ENCODE results near the gene SUPT20H.
A peak's percentile ranks its signal among the peaks of the same experiment; 100 is the strongest.

SUPT20H gene

DNA sequence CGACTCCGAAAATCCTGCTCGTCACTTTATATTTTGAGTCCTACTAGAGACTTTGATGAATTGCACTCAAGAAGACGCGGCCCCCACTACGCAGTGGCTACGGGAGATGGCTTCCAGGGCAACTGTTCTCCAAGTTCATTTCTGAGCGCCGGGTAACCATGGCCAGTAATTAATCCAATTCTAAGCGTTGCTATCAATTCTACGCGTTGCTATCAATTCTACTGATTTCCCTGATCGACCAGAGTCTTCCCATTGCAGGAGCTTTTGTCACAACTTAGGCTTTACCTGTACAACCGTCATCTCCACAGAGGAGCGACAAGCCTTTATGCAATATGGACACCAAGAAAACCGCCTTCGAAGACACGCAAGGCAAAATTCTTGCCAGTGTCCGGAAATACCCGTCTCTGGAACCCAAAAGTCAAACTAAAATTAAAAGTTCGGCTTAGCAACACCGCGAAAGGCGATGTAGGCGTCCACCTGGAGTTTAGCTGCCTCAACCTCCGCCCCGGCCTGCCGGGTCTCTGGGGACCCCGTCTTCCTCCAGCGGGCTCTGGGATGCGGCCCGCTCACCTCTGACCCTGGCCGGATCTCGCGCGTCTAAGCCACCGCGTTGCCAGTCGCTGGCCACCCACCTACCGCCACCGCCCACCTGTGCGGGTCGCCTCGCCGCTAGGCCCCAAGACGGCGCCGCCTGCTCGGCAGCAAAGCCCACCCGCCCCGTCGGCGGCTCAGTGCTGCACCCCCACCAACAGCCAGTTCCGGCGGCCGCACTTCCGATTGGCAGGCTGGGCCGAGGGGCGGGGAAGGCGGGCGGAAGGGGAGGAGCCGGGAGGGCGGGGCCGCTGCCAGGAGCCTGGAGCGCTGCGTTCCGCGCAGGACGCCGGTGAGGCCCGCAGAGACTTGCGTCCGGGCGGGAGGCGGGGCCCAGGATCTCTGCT lies at the start of gene SUPT20H:
SUPT20H (minus strand) TSS at position 779 of the 938 bp plus-strand sequence. CDS start 8,198 bp downstream, outside the sequence.
- H3K36me3 Mint-ChIP-seq (ENCODE audit: low read depth), result peaks cover 29% of the 10 kb centered on the region
- H3K27me3 Mint-ChIP-seq (ENCODE audit: low read depth), result peaks cover 7% of the 10 kb centered on the region
- DNase-seq (ENCODE audit: low spot score), result peak; percentile 87
- peak within 1 kb of the TSS; percentile 96 for H3K27ac Mint-ChIP-seq
- peaks cover 12% of the 10 kb centered on the region for H3K4me1 Mint-ChIP-seq (ENCODE audit: low read depth)
- no peaks in the 10 kb centered on the region for H3K9me3 Mint-ChIP-seq
- peak within 1 kb of the TSS; percentile 89 for H3K4me3 Mint-ChIP-seq

- Mint-ChIP-seq H3K27me3 (ENCODE audit: low read depth) (no peaks in the 10 kb centered on the region), H3K36me3 (ENCODE audit: low read depth) (no peaks in the 10 kb centered on the region), H3K4me1 (ENCODE audit: low read depth) (no peaks in the 10 kb centered on the region), H3K9me3 (no peaks in the 10 kb centered on the region), H3K27ac (no peak overlapping the region), H3K4me3 (no peak overlapping the region)
- no peak for DNase-seq (ENCODE audit: low spot score)
Measured at GRCh38 chr13:37109051-37109678, 49.7 kb upstream of the SUPT20H start.

- DNase-seq (ENCODE audit: low spot score), result no peak
- Mint-ChIP-seq H3K9me3 (no peaks in the 10 kb centered on the region), H3K4me1 (ENCODE audit: low read depth) (no peaks in the 10 kb centered on the region), H3K36me3 (ENCODE audit: low read depth) (no peaks in the 10 kb centered on the region), H3K4me3 (no peak overlapping the region), H3K27ac (no peak overlapping the region), H3K27me3 (ENCODE audit: low read depth) (no peaks in the 10 kb centered on the region)
Measured at GRCh38 chr13:37107868-37108267, 48.4 kb upstream of the SUPT20H start.

DNA sequence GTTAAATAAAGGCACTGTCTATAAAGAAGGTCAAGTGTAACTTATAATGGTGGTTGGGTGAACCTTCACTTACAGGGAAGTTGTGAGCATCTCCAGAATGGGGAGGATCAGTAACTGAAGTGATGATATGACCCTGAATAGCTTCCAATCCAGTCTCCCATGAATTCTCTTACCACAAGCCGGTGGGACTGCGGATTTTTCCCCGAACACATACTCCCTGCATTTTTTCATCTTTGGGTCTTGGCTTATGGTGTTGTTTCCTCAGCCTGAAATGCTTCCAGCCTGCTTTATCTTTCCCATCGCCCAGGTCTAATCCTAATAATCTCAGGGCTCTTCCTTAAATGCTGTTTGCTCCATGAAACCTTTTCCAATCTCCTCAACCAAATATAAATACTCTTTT lies 48.0 kb upstream of the SUPT20H start:
- Mint-ChIP-seq H3K4me3 (no peak overlapping the region), H3K27ac (no peak overlapping the region), H3K36me3 (ENCODE audit: low read depth) (no peaks in the 10 kb centered on the region), H3K4me1 (ENCODE audit: low read depth) (no peaks in the 10 kb centered on the region), H3K9me3 (no peaks in the 10 kb centered on the region), H3K27me3 (ENCODE audit: low read depth) (no peaks in the 10 kb centered on the region)
- DNase-seq (ENCODE audit: low spot score), result no peak

DNA sequence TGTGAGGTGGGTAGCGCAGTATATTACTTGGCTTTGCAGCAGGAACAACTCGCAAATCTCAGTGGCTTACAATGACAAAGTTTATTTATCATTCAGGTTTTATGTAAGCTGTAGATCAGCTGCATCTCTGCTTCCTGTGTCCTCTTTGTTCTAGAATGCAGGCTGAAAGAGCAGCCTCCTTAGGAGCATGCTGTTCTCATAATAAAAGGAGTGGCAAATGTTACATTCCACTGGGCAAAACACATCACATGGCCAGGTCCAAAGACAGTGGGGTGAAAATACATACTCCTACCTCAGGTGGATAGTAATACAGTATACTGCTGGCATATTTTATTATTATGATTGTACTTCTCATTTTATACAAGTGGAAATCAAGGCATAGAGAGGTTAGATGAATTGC lies 47.2 kb upstream of the SUPT20H start:
- Mint-ChIP-seq H3K4me1 (ENCODE audit: low read depth) (no peaks in the 10 kb centered on the region), H3K36me3 (ENCODE audit: low read depth) (no peaks in the 10 kb centered on the region), H3K9me3 (no peaks in the 10 kb centered on the region), H3K27ac (no peak overlapping the region), H3K4me3 (no peak overlapping the region), H3K27me3 (ENCODE audit: low read depth) (no peaks in the 10 kb centered on the region)
- no peak for DNase-seq (ENCODE audit: low spot score)

- no peak within 1 kb of the TSS for H3K27ac Mint-ChIP-seq
- no peak for DNase-seq (ENCODE audit: low spot score)
- no peaks in the 10 kb centered on the region for H3K36me3 Mint-ChIP-seq (ENCODE audit: low read depth)
- no peaks in the 10 kb centered on the region for H3K4me1 Mint-ChIP-seq (ENCODE audit: low read depth)
- no peaks in the 10 kb centered on the region for H3K9me3 Mint-ChIP-seq
- H3K4me3 Mint-ChIP-seq, result no peak within 1 kb of the TSS
- H3K27me3 Mint-ChIP-seq (ENCODE audit: low read depth), result peaks cover 5% of the 10 kb centered on the region
Measured at GRCh38 chr13:37105251-37105714, 45.8 kb upstream of the SUPT20H start, which contains the start of gene CSNK1A1L. Gene CSNK1A1L (minus strand): TSS chr13:37105664. CDS start chr13:37105256, 408 bp downstream.

DNA sequence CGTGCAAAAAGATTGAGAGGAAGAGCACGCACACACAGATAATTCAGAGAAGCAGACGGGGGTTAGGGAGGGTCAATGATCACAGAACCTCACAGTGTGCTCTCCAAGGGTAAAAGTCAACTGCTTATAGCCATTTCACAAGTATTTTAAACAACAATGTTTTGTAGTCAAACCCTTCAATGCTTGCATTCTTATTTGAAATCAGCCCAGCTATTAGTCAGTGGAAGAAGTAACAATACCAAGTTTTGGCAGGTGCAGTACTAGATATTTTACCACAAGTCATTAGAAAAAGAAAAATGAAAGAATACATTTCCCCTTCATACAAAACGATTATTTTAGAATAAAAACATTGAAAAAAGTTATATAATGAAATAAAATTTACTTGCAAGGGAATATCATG lies 43.4 kb upstream of the SUPT20H start:
- Mint-ChIP-seq H3K27me3 (ENCODE audit: low read depth) (peaks cover 5% of the 10 kb centered on the region), H3K4me3 (no peak overlapping the region), H3K9me3 (no peaks in the 10 kb centered on the region), H3K27ac (no peak overlapping the region), H3K36me3 (ENCODE audit: low read depth) (no peaks in the 10 kb centered on the region), H3K4me1 (ENCODE audit: low read depth) (no peaks in the 10 kb centered on the region)
- no peak for DNase-seq (ENCODE audit: low spot score)

DNA sequence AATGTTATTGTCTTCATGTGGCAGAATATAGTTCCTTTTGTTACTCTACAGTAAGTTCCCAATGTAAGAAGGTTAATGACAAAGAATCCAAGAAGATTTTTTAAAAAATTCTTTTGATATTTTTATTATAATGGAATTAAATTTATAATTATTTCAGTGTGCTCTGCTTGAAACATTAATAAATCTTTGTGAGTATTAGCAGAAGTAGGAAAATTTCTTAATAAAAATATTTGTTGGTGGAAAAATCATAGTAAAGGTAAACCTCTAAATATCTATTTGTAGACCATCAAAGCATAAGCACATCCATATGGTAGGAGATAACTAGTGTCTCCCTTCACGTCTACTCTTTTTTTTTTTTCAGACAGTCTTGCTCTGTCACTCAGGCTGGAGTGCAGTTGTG lies 41.7 kb upstream of the SUPT20H start:
- Mint-ChIP-seq H3K27ac (no peak overlapping the region), H3K4me1 (ENCODE audit: low read depth) (no peaks in the 10 kb centered on the region), H3K27me3 (ENCODE audit: low read depth) (peaks cover 5% of the 10 kb centered on the region), H3K36me3 (ENCODE audit: low read depth) (no peaks in the 10 kb centered on the region), H3K9me3 (no peaks in the 10 kb centered on the region), H3K4me3 (no peak overlapping the region)
- DNase-seq (ENCODE audit: low spot score), result no peak

DNA sequence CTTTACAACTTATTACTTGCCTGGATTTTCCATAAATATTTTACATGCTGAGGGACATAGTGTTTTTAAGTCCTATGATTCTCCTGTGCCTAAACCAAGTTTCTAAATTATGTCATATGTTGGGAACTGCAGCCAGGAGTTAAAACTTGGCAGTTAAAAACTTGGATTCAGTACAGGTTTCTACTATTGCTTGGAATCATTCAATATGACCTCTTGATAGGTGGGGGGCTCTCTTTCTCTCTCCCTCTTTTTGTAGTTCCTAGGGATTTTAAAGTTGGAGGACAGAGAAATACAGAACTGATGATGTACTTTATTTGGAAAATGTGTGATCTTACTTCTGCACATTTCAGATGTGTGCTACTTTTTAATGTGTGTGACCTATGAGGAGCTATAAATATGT lies 41.2 kb upstream of the SUPT20H start:
- Mint-ChIP-seq H3K4me1 (ENCODE audit: low read depth) (no peaks in the 10 kb centered on the region), H3K27ac (no peak overlapping the region), H3K9me3 (no peaks in the 10 kb centered on the region), H3K36me3 (ENCODE audit: low read depth) (no peaks in the 10 kb centered on the region), H3K4me3 (no peak overlapping the region), H3K27me3 (ENCODE audit: low read depth) (peaks cover 5% of the 10 kb centered on the region)
- no peak for DNase-seq (ENCODE audit: low spot score)

GRCh38 chr13:37097076-37097475 lies 37.6 kb upstream of the SUPT20H start:
- Mint-ChIP-seq H3K27ac (no peak overlapping the region), H3K36me3 (ENCODE audit: low read depth) (no peaks in the 10 kb centered on the region), H3K4me1 (ENCODE audit: low read depth) (no peaks in the 10 kb centered on the region), H3K4me3 (no peak overlapping the region), H3K27me3 (ENCODE audit: low read depth) (peaks cover 8% of the 10 kb centered on the region), H3K9me3 (no peaks in the 10 kb centered on the region)
- no peak for DNase-seq (ENCODE audit: low spot score)

DNA sequence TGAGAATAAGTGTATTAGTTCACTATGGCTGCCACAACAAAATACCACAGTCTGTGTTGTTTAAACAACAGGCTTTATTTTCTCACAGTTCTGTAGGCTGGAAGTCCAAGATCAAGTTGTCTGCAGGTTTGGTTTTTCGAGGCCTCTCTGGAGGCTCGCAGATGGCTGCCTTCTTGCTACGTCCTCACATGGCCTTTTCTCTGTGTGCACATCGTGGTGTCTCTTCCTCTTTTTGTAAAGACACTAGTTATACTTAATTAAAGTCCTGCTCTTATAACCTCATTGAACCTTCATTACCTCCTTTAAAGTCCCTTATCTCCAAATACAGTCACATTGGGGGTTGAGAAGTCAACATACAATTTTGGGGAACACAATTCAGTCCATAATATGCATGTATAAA lies 35.4 kb upstream of the SUPT20H start:
- no peaks in the 10 kb centered on the region for H3K4me1 Mint-ChIP-seq (ENCODE audit: low read depth)
- H3K27ac Mint-ChIP-seq, result no peak overlapping the region

DNA sequence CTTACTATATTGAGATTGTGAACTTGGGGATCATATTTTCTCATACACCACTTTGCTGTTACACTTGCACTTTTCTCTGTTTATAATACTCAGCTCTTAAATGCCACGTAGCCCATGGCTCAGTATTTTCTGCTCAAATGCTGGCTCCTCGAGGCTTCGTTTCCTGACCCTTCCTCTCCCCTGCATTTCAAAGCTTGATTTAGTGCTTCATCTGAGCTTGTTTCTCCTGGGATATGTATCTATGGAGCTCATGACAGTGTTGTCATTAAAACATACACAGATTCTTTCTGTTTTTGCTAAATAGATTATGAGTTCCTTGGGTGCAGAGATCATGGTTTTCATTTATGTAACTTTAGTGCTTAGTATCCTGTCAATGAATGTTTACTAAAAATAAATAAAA lies 34.6 kb upstream of the SUPT20H start:
- Mint-ChIP-seq H3K27ac (no peak overlapping the region), H3K27me3 (ENCODE audit: low read depth) (peaks cover 3% of the 10 kb centered on the region), H3K4me3 (no peak overlapping the region), H3K36me3 (ENCODE audit: low read depth) (no peaks in the 10 kb centered on the region), H3K9me3 (no peaks in the 10 kb centered on the region), H3K4me1 (ENCODE audit: low read depth) (no peaks in the 10 kb centered on the region)
- no peak for DNase-seq (ENCODE audit: low spot score)

More for the DNA sequence above, 35.4 kb upstream of the SUPT20H start:
- no peak overlapping the region for H3K4me3 Mint-ChIP-seq
- no peaks in the 10 kb centered on the region for H3K9me3 Mint-ChIP-seq
- H3K27me3 Mint-ChIP-seq (ENCODE audit: low read depth), result peaks cover 3% of the 10 kb centered on the region
- no peaks in the 10 kb centered on the region for H3K36me3 Mint-ChIP-seq (ENCODE audit: low read depth)
- no peak for DNase-seq (ENCODE audit: low spot score)

GRCh38 chr13:37091835-37092234 lies 32.3 kb upstream of the SUPT20H start:
- H3K27me3 Mint-ChIP-seq (ENCODE audit: low read depth), result peaks cover 3% of the 10 kb centered on the region
- H3K9me3 Mint-ChIP-seq, result no peaks in the 10 kb centered on the region
- H3K4me3 Mint-ChIP-seq, result no peak overlapping the region
- no peaks in the 10 kb centered on the region for H3K4me1 Mint-ChIP-seq (ENCODE audit: low read depth)
- DNase-seq (ENCODE audit: low spot score), result no peak
- no peaks in the 10 kb centered on the region for H3K36me3 Mint-ChIP-seq (ENCODE audit: low read depth)
- no peak overlapping the region for H3K27ac Mint-ChIP-seq

GRCh38 chr13:37090912-37091311 lies 31.4 kb upstream of the SUPT20H start:
- H3K27ac Mint-ChIP-seq, result no peak overlapping the region
- no peaks in the 10 kb centered on the region for H3K4me1 Mint-ChIP-seq (ENCODE audit: low read depth)
- no peaks in the 10 kb centered on the region for H3K9me3 Mint-ChIP-seq
- H3K36me3 Mint-ChIP-seq (ENCODE audit: low read depth), result no peaks in the 10 kb centered on the region
- peaks cover 3% of the 10 kb centered on the region for H3K27me3 Mint-ChIP-seq (ENCODE audit: low read depth)
- no peak overlapping the region for H3K4me3 Mint-ChIP-seq
- DNase-seq (ENCODE audit: low spot score), result no peak

Measured in T-helper 2 cell treated with Interferon-gamma antibody and Interleukin-4, amounts not matched to agents 5 μg/mL and 100 μg/mL, for 36 hours (primary cell).